ENCODE data around the gene PLEKHA6. TPM values are rescaled to one million over a fixed set of nuclear protein-coding genes. Genes with fewer than 3 reads are reported as not detected.
A peak's percentile ranks its signal among the peaks of the same experiment; 100 is the strongest.

Gene PLEKHA6
- polyA plus RNA-seq, 3 donors, result 0.08 TPM; not detected in 1

- H3K4me1 ChIP-seq (ENCODE audit: control insufficient read depth in 1 of 2, insufficient read depth in 2 of 2, low read length in 2 of 2), result peaks cover 37 to 58% of the 10 kb centered on the region in 2 donors
- peak overlapping the region; percentile 100 for H3K27ac Mint-ChIP-seq
- peaks cover 0 to 5% (median 0%) of the 10 kb centered on the region in 7 donors for H3K9me3 Mint-ChIP-seq
- peak overlapping the region; percentile 1 to 100 for H3K27ac ChIP-seq (ENCODE audit: low read depth in 1 of 2, low read length in 2 of 2)
- peak; percentile 44 to 52 (median 48) for DNase-seq
- H3K4me2 ChIP-seq (replicated peaks; ENCODE audit: extremely low read depth, low read length, poor library complexity, severe bottlenecking), result peak overlapping the region; percentile 93
- peaks cover 0 to under 1% (median 0%) of the 10 kb centered on the region in 3 donors for H3K27me3 Mint-ChIP-seq (ENCODE audit: low read depth in 3 of 3)
- peaks cover 21 to 24% of the 10 kb centered on the region in 2 donors for H3K36me3 ChIP-seq (replicated peaks in 1 of 2; ENCODE audit: control insufficient read depth in 1 of 2, insufficient read depth in 2 of 2, low read length in 2 of 2)
- peak overlapping the region; percentile 99 for H3K9ac ChIP-seq (ENCODE audit: insufficient read depth, low read length, poor library complexity, severe bottlenecking)
- H3K4me3 Mint-ChIP-seq, result peak overlapping the region; percentile 97 to 99
- peaks cover 21 to 34% of the 10 kb centered on the region in 2 donors for H3K36me3 Mint-ChIP-seq
- H3K79me2 ChIP-seq (ENCODE audit: insufficient read depth, low read length), result peaks cover 84% of the 10 kb centered on the region
- TF ChIP-seq, protein P1, sequence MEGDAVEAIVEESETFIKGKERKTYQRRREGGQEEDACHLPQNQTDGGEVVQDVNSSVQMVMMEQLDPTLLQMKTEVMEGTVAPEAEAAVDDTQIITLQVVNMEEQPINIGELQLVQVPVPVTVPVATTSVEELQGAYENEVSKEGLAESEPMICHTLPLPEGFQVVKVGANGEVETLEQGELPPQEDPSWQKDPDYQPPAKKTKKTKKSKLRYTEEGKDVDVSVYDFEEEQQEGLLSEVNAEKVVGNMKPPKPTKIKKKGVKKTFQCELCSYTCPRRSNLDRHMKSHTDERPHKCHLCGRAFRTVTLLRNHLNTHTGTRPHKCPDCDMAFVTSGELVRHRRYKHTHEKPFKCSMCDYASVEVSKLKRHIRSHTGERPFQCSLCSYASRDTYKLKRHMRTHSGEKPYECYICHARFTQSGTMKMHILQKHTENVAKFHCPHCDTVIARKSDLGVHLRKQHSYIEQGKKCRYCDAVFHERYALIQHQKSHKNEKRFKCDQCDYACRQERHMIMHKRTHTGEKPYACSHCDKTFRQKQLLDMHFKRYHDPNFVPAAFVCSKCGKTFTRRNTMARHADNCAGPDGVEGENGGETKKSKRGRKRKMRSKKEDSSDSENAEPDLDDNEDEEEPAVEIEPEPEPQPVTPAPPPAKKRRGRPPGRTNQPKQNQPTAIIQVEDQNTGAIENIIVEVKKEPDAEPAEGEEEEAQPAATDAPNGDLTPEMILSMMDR (IDR thresholded peaks at IDR 0.05), result no peak
- no peaks in the 10 kb centered on the region for H3K27me3 ChIP-seq (ENCODE audit: control insufficient read depth in 2 of 2, insufficient read depth in 2 of 2, low read length in 2 of 2)
- intact Hi-C loops (cut with micrococcal nuclease), result no loop called here
- WGBS (ENCODE audit: insufficient coverage), result no CpG with 5 or more reads among the region's 3 CpGs
- H2AFZ ChIP-seq (ENCODE audit: insufficient read depth, low read depth, low read length, poor library complexity, severe bottlenecking), result no peak overlapping the region
- peak overlapping the region; percentile 93 to 95 (median 95) for H3K4me3 ChIP-seq (replicated peaks in 1 of 3; ENCODE audit: low read depth in 2 of 3, low read length in 3 of 3)
- peaks cover 73% of the 10 kb centered on the region for H4K20me1 ChIP-seq (ENCODE audit: insufficient read depth, low read length)
- peaks cover 49% of the 10 kb centered on the region for H3K4me1 Mint-ChIP-seq
- H3K9me3 ChIP-seq (replicated peaks in 1 of 2; ENCODE audit: control insufficient read depth in 1 of 2, insufficient read depth in 1 of 2, low read length in 2 of 2), result no peaks in the 10 kb centered on the region
These were observed 49.4 kb upstream of the PLEKHA6 start for GRCh38 chr1:204409123-204409522.

- peaks cover 44% of the 10 kb centered on the region for H3K4me1 Mint-ChIP-seq
- DNase-seq, result no peak
- no peak overlapping the region for H2AFZ ChIP-seq (ENCODE audit: insufficient read depth, low read depth, low read length, poor library complexity, severe bottlenecking)
- H4K20me1 ChIP-seq (ENCODE audit: insufficient read depth, low read length), result peaks cover 78% of the 10 kb centered on the region
- intact Hi-C loops (cut with micrococcal nuclease), result no loop called here
- H3K4me1 ChIP-seq (ENCODE audit: control insufficient read depth in 1 of 2, insufficient read depth in 2 of 2, low read length in 2 of 2), result peaks cover 32 to 53% of the 10 kb centered on the region in 2 donors
- peaks cover 89% of the 10 kb centered on the region for H3K79me2 ChIP-seq (ENCODE audit: insufficient read depth, low read length)
- peak overlapping the region in 6 of 7 donors; percentile 34 to 100 (median 78) for H3K27ac Mint-ChIP-seq
- H3K4me3 Mint-ChIP-seq, result peak overlapping the region; percentile 97 to 99
- peak overlapping the region; percentile 99 for H3K9ac ChIP-seq (ENCODE audit: insufficient read depth, low read length, poor library complexity, severe bottlenecking)
- peaks cover 26 to 30% of the 10 kb centered on the region in 2 donors for H3K36me3 ChIP-seq (replicated peaks in 1 of 2; ENCODE audit: control insufficient read depth in 1 of 2, insufficient read depth in 2 of 2, low read length in 2 of 2)
- no CpG with 5 or more reads among the region's 1 CpG for WGBS (ENCODE audit: insufficient coverage)
- TF ChIP-seq, protein P1 (IDR thresholded peaks at IDR 0.05), result no peak
- no peaks in the 10 kb centered on the region for H3K27me3 ChIP-seq (ENCODE audit: control insufficient read depth in 2 of 2, insufficient read depth in 2 of 2, low read length in 2 of 2)
- peak overlapping the region in 1 of 2 donors; percentile 100 for H3K27ac ChIP-seq (ENCODE audit: low read depth in 1 of 2, low read length in 2 of 2)
- H3K27me3 Mint-ChIP-seq (ENCODE audit: low read depth in 3 of 3), result no peaks in the 10 kb centered on the region
- H3K36me3 Mint-ChIP-seq, result peaks cover 25 to 40% of the 10 kb centered on the region in 2 donors
- H3K9me3 Mint-ChIP-seq, result peaks cover 0 to 5% (median 0%) of the 10 kb centered on the region in 7 donors
- peak overlapping the region; percentile 93 to 95 (median 95) for H3K4me3 ChIP-seq (replicated peaks in 1 of 3; ENCODE audit: low read depth in 2 of 3, low read length in 3 of 3)
- peak overlapping the region; percentile 93 for H3K4me2 ChIP-seq (replicated peaks; ENCODE audit: extremely low read depth, low read length, poor library complexity, severe bottlenecking)
- H3K9me3 ChIP-seq (replicated peaks in 1 of 2; ENCODE audit: control insufficient read depth in 1 of 2, insufficient read depth in 1 of 2, low read length in 2 of 2), result no peaks in the 10 kb centered on the region
These were observed 48.9 kb upstream of the PLEKHA6 start for GRCh38 chr1:204408602-204409001.

Data from CD14-positive monocyte (primary cell).